GM18870 (cell line): Measurements from ENCODE around the gene VARS2.
"Not testable (repeated sequence)": the region's sequence is repeated elsewhere in the genome, so short reads cannot be mapped to it uniquely, and the experiment has no call there.

Source experiments
- ATAC-seq: cut with Tn5 transposase; IDR thresholded peaks from one replicate; pipeline ENCODE4 v1.9.1; 2021; ENCODE audit warnings: moderate library complexity; ENCODE audit not compliant: unreplicated experiment

VARS2 gene

GRCh38 chr6:30960907-30961673, 47.1 kb downstream of the VARS2 start:
- no peak for ATAC-seq

GRCh38 chr6:30962716-30963115, 48.7 kb downstream of the VARS2 start:
- ATAC-seq, result no peak

GRCh38 chr6:30963641-30964040, 49.6 kb downstream of the VARS2 start:
- ATAC-seq, result no peak

GRCh38 chr6:30964075-30964474, 50.0 kb downstream of the VARS2 start:
- ATAC-seq, result no peak

GRCh38 chr6:30965140-30965601, 51.1 kb downstream of the VARS2 start:
- no peak for ATAC-seq

GRCh38 chr6:30966154-30966553, 52.1 kb downstream of the VARS2 start:
- ATAC-seq, result no peak

- not testable (repeated sequence) for ATAC-seq
These were observed 55.1 kb downstream of the VARS2 start for GRCh38 chr6:30969171-30969570.

GRCh38 chr6:30970946-30971345, 56.9 kb downstream of the VARS2 start:
- no peak for ATAC-seq

- no peak for ATAC-seq
These were observed 58.8 kb downstream of the VARS2 start for GRCh38 chr6:30972816-30973215.

GRCh38 chr6:30974490-30975252, 60.6 kb downstream of the VARS2 start:
- ATAC-seq, result no peak
